Right lobe of liver (tissue), 4 donors: ENCODE results near the gene SMYD4.

Experiments
- POLR2A ChIP-seq: fragments of 450-650 bp; IDR thresholded peaks from one replicate; pipeline ENCODE4 v1.6.1; 2017; ENCODE audit warnings: antibody characterized with exemption, mild to moderate bottlenecking
- TF ChIP-seq, protein P1 (sequence below), 4 donors: fragments of 200-600 bp in 3 of 4; fragments of 450-650 bp in 1 of 4; IDR thresholded peaks; one replicate each; pipeline versions ENCODE4 v1.5.1 to v1.8.0; 2016 to 2022; ENCODE audit warnings: antibody characterized with exemption in 4 of 4, mild to moderate bottlenecking in 2 of 4
- donor health status: DM: no; HTN: no; CAD: no.
- donor health status: DM: no; HTN: no; CAD: no.
- donor health status: DM: no; HTN: yes; CAD: no.

DNA sequence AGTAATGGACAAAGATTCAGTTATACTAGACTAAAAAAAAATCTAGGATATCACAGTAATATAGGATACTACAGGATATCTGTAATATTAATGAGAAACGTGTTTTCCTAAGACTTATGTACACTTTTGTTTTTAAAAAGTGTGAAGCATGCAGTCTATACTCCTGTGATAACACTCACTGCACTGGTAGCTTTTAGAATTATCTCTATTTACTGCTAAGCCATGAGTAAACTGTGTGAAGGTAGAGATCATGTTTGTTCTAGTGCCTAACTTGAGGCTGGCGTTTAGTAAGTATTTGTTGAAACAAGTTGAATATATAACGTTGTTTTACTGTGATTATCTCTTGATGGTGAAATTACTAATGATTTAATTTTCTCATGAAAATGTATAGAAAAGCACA lies 24.0 kb upstream of the SMYD4 start:
- TF ChIP-seq, protein P1, sequence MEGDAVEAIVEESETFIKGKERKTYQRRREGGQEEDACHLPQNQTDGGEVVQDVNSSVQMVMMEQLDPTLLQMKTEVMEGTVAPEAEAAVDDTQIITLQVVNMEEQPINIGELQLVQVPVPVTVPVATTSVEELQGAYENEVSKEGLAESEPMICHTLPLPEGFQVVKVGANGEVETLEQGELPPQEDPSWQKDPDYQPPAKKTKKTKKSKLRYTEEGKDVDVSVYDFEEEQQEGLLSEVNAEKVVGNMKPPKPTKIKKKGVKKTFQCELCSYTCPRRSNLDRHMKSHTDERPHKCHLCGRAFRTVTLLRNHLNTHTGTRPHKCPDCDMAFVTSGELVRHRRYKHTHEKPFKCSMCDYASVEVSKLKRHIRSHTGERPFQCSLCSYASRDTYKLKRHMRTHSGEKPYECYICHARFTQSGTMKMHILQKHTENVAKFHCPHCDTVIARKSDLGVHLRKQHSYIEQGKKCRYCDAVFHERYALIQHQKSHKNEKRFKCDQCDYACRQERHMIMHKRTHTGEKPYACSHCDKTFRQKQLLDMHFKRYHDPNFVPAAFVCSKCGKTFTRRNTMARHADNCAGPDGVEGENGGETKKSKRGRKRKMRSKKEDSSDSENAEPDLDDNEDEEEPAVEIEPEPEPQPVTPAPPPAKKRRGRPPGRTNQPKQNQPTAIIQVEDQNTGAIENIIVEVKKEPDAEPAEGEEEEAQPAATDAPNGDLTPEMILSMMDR (IDR thresholded peaks at IDR 0.05) = no peak
- no peak for TF ChIP-seq POLR2A
